HG03457 (cell line): ENCODE measurements around the gene HOXA2.

Experiments used
- ATAC-seq: cut with Tn5 transposase; IDR thresholded peaks from one replicate; pipeline ENCODE4 v1.9.1; 2021; ENCODE audit warnings: moderate number of reproducible peaks; ENCODE audit not compliant: unreplicated experiment

HOXA2 gene

DNA sequence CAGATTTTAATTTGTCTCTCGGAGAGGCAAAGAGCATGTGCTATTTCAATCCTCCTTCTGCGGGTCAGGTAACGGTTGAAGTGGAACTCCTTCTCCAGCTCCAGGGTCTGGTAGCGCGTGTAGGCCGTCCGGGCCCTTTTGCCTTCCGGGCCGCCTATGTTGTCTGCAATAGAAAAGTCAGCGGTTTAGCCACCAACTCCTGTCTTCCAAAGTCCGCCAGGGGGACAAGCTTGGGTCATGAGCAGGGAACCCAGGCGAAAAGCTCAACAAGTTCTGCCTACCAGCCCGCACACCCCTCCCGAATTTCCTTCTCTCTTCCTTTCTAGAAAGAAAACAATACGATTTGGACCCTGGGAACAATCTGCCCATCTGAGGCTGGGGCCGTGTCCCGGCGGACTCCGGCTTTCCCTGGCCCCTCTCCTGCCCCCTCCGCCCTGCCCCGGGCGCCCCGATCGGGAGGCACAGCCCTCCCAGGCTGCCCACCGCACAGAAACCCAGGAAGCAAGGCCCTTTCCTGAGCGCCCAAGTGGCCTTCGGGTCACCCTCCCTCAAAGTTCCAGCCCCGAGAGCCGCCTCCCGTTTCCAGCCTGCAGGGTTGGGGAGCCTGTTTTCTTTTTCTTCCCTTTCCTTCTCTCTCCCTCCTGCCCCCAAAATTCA, 39.6 kb upstream of the HOXA2 start:
- no peak for ATAC-seq

DNA sequence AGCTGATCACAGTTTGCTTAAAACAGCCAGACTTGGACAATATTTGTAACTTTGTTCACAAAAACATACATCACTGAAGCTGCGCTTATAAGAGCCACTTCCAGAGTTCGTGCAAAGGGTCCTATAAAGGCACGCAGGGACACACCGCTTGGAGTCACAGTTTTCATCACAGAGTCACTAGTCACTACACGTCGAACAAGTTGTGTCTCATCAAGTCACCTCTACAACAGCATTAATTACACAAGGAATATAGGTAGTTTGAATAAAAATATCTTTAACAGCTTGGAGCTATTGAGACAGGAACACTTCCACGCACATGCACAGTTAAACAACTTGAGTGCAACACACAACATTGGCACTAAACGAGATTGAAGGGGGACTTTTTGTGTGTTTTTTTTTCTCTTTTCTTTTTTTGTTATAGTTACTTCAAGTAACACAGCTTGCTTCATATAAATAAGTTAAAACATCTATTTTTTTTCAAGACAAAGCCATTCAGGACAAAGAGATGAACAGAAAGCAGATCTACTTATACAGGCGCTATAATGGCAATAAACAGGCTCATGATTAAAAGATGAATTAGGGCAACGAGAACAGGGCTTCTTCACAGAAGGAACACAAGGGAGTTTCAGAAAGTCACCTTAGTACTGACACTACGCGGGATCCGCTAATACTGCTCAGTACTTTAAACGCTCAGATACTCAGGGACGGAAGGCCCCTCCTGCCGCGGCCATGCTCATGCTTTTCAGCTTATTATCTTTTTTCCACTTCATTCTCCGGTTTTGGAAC, 38.8 kb upstream of the HOXA2 start:
- ATAC-seq = no peak

DNA sequence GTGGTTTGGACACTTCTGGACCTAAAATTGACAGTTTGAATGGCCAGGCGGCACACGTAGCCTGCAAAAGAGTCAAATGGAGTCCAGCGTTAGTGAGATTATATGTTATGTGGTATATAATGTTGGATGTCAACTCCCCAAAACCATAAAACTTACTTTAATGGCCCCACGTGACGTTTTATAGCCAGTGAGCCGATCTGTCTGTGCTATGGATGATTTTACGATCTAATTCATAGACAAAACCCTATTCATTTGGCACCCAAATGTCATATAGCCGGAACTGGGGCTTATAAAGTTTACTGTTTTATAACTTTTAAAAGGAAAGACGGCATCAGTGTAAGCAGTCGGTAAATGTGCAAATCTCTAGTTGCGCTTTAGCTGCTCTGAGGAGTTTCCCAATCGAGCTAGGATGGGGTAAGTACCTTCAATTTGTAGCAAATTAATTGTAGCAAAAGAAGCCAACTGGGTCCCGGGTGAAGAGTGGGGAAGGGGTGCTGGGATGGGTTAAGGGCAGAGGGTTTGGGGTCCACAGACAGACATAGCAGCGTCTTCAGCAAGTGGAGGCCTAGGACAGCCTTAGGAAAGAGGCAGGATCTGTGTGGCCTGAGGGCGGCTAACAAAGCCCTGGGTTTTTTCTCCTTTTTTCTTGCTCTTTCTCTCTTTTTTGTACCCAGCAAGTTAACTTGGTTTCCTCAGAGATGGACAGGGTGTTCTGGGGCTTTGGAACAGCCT, 37.8 kb upstream of the HOXA2 start:
- ATAC-seq = no peak

DNA sequence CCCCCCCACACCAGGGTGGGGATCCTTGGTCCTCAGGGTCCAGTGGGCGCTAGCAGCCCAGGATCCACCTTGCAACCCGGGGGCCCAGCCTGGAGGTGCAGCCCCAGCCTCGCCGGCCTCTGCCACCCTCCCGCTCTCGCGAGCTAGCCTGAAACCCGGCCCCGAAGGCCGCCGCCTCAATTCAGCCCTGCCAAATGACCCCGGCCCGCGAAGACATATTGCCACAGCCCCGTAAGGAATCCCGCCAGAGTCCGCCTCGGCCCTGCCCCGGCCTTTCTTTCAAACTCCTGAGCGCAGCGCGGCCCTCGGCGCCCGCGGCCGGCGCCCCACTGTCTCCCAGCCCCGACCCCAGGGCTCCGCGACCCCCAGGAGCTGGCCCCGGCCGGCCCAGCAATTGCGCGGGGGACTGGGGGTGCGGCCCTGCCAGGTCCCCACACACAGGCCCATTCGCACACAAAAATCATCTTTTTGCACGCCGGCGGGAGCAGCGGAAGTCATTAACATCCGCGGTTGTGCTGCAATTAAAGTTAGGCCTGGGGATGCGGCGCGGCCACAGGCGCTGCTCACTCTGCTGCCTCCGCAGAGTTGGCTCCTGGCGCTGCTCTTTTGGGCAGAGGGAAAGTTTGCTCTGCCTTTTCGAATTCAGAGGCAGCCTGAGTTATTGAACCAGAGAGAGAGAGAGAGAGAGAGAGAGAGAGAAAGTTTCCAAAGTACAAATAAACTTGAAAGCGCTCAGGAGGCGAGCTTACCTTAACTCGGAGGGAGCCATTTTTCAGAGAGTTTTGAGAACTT, 37.0 kb upstream of the HOXA2 start:
- no peak for ATAC-seq

DNA sequence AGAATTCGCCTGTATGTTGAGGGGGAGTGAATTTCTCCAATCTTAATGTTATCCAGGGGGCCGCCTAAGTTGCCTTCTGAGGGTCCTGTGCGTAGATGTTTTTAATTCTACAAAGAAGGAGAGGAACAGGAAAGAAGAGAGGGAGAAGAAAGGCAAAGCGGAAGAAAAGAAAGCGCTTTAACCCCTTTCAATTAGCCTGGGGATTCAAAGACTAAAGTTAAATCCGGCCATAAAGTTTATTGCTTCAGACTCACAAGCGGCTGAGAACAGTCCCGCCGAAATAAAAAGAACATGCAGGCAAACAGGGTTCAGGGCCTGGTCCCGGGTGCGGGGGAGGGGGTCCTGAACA, 36.5 kb upstream of the HOXA2 start:
- ATAC-seq = no peak

DNA sequence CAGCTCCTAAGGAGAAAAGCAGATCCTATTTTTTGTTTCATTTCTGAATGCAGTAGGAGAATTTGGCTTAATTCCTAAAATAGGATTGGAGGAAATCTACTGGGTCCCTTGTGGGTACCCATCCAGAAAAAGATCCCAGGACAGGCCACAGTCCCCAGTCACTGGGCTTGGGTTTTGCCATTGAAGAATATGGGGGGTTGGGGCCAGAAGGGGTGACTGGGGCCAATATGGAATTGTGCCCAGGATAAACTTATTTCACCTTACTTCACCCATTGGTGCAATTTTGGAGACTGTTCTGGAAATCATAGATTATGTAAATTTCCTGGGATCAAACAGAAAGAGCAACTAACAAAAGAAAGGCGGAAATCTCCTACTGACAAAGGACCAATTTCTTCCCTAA, 36.0 kb upstream of the HOXA2 start:
- ATAC-seq = no peak

DNA sequence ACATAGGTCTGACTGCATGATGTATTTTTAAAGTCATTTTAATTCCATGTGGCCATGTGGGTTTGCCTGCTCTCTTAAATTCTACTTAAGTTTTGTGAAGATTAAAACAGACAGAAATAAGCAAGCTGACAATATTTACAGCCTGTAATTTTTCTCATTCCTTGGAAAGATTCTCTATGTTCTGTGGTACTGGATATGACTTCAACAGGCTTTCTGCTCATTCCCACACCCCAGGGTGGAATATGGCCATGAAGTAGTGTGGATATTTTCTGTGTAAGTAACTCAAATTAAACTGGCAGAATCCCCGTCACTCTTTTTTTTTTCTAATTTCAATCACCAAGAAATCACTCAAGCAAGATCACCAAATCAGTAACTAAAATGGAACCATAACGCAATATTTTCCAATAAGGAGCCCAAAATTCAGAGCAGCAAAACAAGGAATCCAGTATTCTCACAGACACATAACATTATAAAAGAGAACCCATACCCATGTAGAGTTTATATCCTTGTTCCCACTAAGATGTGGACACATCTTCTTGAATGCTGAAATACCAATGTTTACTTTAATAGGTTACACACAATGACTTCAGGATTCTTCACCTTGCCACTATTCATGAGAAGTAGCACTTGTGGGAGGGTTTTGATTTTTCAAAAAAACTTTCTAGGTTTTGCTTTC, 35.3 kb upstream of the HOXA2 start:
- no peak for ATAC-seq

DNA sequence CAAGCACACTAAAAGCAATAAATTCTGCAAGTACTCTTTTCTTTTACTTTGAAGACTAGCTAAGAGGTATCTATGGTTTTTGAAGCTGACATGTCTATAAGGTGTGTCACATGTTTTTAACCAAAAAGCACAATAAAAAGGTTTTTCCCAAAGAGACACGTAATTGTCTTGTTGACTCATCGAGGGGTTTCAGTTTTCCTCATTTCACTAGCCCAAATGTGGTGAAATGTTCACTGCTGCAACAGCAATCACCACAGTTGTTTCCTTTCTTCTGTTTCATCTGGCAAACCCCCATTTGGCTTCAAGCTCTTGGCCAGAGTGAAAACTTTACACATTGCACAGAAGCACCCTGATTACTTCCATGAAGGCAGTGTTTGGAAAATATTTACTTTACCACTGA, 31.9 kb upstream of the HOXA2 start:
- ATAC-seq = no peak

DNA sequence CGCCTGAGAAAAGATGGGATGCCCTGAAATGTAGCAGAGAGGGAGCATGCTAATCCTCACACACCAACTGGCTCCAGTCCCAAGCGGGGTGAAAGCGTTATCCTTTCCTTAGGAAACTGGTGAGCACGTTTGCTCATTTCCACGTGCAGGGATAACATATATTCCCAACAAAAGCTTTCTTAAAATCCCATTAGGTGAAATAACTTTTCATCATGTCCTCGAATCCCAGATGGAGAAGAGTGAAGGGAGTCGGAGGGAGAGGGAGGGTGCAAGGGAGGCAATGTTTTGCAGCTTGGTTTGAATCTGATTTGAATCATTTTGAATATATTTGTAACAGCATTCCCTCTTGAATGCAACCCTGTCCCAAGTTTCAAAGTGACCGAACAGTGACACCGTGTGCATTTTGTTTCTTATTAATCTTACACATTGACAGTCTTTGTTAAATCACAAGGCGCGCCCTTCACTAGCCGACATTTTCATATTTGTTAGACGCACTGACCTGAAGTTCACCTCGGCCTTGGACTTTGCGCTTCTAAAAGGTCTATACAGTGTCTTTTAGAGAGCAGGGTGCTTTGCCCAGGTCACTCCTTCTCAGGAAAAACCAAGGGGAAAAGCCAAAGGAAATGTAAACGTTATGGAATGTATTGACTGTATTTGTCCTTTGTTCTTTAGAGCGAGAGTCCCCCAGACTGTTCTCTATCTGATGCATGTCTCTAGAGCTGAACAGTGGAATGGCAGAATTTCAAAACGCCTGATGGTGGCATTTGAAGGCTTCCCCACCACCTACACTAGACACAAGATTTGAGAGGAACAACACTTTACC, 31.1 kb upstream of the HOXA2 start:
- no peak for ATAC-seq

DNA sequence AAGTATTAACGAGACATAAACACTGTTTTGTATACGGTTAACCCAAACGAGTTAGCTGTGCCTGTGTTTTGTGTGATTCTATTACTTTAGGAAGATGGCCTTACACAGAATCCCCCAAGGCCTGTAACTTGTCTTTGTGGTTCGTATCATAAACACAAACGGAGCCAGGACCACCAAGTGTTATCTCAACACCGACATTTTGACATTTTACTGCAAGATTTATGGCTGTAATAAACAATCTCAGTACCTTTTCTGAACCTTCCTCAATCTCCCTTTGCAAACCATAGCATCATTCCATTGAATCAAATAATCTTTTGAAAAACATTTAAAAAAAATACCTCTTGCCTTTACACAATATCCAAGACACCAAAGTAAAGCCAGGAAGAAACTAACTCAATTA, 30.5 kb upstream of the HOXA2 start:
- ATAC-seq = no peak

DNA sequence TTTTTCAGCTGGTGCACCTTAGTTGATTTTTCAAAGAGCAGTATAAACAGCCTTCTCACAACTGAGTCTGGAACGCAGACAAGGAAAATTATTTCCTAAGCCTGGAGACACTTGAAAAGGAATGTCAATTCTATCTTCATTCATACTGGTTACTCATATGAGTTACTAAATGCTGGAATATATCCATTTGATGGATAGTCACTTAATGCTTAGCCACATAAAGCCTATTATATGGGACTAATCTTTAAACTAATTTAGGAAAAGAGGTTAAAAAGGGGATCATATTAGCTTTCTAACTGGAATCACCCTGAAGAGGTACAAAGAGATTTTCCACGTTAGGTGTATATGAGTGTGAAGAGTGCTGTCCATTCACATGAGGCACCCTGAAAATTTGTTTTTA, 29.7 kb upstream of the HOXA2 start:
- no peak for ATAC-seq

DNA sequence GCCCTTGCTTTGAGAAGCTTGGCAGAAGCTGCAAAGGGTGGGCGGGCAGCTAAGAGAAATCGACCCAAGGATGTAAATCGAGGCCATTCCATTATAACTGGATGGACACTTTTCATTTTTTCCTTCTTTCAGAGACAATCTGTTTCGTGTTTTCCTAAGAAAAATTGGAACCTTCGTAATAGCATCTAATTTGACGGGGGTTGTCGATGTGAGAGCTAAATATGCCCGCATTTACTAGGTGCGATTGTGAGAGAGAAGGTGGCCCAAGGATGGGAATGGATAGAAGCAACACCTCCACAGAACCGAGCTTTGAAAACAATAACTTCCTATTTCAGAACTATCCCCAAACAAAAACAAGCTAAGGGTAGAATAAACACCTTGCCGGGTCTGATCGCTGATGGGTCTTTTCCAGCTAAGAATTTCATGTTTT, 28.9 kb upstream of the HOXA2 start:
- ATAC-seq = no peak

DNA sequence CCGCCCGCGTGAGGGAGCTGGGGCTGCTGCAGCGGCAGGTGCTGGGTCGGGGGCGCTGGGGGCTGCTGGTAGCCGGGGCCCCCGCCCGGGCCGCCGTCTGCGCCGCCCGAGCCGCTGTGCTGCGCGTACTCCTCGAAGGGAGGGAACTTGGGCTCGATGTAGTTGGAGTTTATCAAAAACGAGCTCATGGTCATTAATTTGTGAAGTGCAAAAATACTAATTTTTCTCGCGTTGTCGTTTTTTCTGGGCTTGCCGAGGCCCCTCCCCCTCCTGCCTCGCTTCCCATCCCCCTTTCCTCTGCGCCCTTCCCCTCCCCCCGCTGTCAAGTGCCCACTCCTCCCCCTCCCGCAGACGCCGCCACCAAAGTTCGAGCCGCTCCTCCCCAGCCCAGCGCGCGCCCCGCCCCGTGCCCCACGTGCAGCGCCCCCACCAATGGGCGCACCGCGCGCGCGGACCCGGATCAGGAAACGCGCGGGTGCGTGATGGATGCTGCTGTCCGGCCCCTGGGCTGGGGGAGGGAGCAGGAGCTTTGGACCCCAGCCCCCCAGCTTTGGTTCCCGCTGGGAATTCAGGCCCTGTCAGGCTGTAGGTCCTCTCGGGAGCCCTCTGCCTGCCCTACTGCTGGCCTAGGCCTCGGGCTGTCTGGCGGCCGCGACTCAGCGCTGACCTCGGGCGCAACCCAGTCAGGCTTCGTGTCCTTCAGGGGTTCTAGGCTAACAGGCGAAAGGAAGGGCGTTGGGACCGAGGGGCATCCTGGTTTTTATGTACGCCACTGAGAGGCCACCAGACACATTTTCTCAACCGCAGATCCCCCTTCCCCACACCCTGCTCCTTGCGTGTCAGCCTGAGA, 28.3 kb upstream of the HOXA2 start, which contains the start of gene HOXA4:
Gene HOXA4 (minus strand): TSS at position 218 of the 850 bp plus-strand sequence. CDS start 24 bp downstream, at position 194.
- no peak for ATAC-seq

DNA sequence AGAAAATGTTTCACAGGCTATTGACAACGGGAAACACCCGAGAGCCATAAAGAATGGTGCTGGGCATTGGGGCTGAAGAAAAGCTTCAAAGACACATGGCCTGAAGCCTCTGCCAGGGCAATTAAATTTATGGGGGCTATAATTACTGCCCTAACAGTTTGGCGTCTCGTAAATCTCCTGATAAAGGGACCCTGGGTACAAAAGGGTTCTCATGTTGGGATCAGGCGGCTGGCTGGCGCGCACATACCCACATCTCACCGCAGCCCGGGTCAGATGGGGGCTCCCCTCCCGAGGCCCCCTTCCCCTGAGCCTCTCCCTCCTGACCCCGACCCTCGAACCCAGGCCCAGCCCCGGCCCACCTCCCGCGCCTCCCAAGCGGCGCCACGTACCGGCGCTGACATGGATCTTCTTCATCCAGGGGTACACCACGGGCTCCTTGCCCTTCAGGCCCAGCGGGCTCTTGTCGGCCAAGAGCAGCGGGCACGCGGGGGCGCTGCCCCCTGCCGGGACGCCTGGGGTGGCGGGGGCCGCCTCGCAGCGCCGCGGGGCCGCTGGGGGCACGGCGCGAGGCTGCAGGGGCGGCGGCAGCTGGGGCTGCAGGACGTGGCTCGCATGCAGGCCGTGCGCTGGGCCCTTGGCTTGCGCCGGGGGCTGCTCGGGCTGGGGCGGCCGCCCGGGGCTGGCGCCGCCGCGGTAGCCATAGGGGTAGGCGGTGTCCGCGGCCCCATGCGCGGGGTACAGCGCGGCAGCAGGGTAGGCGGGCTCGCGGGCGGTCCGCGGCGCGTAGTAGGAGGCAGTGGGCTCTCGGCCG, 27.5 kb upstream of the HOXA2 start:
- ATAC-seq = no peak

DNA sequence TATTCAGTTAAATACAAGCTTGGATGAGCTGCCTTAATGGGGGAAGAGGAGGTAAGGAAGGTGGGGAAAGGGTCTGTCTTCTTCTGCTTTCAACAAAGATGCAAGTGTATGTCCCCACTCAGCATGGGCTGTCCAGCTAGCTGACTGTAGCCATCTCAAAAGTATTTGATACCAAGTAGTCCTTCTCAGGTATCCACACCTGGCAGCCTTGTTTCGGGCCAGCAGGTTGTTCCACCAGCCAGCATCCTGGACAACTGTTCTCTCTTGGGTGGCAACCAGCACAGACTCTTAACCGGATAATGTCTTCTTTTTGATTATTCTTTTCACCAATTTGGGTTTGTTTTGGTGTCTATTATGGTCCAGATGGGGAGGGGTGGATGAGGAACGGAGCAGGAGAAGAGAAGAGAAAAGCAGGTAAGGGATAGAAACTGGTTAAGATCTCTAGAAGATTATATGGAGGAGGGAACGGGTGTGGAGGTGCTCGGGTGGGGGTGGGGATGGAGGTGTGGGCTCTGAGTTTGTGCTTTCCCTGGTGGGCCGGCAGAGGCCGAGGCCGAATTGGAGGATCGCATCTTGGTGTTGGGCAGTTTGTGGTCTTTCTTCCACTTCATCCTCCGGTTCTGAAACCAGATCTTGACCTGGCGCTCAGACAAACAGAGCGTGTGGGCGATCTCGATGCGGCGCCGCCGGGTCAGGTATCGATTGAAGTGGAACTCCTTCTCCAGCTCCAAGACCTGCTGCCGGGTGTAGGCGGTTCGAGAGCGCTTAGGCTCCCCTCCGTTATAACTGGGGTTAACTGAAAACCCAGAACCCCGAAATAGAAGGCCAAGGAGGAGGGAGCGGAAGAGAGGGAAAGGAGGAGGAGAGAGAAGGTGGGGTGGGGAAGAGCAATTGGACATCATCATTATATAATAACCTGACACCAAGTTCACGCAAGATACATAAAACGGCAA, 26.6 kb upstream of the HOXA2 start:
- no peak for ATAC-seq

DNA sequence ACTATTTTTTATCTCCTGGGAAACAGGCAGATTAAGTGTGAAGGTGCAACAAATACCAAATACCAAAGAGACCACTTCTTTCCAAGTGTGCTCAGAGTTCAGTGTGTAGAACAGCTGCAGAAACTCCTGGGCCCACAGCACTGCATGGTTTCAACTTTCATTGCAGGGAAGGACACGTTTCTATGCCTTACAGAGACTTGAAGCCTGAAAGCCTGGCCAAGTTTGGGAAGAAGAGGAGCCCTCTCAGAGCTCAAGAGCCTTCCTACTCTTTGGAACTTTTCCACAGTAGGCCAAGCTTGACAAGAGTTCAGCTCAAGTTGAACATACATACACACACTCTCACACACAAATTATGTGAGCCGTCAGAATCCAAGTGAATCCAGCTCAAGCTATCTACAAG, 25.6 kb upstream of the HOXA2 start:
- ATAC-seq = no peak
